ENCODE results near the gene ZNF827.

ZNF827 gene

GRCh38 chr4:145781351-145781750, 157.3 kb downstream of the ZNF827 start:
- Mint-ChIP-seq H3K27ac (peak overlapping the region; percentile 18), H3K36me3 (ENCODE audit: low read depth) (peaks cover 89% of the 10 kb centered on the region), H3K27me3 (no peaks in the 10 kb centered on the region)

GRCh38 chr4:145779319-145779801, 159.3 kb downstream of the ZNF827 start:
- H3K4me3 Mint-ChIP-seq = no peak overlapping the region
- H3K36me3 Mint-ChIP-seq (ENCODE audit: low read depth) = peaks cover 89% of the 10 kb centered on the region

More at GRCh38 chr4:145781351-145781750, 157.3 kb downstream of the ZNF827 start:
- peaks cover 57% of the 10 kb centered on the region for H3K4me1 Mint-ChIP-seq (ENCODE audit: low read depth)
- DNase-seq = no peak
- peaks cover 9% of the 10 kb centered on the region for H3K9me3 Mint-ChIP-seq
- no peak overlapping the region for H3K4me3 Mint-ChIP-seq

GRCh38 chr4:145776208-145776607, 162.4 kb downstream of the ZNF827 start:
- Mint-ChIP-seq H3K36me3 (ENCODE audit: low read depth) (peaks cover 89% of the 10 kb centered on the region), H3K27ac (no peak overlapping the region)

More at GRCh38 chr4:145779319-145779801, 159.3 kb downstream of the ZNF827 start:
- DNase-seq = no peak
- Mint-ChIP-seq H3K27me3 (no peaks in the 10 kb centered on the region), H3K9me3 (peaks cover 4% of the 10 kb centered on the region), H3K4me1 (ENCODE audit: low read depth) (peaks cover 43% of the 10 kb centered on the region), H3K27ac (no peak overlapping the region)

GRCh38 chr4:145775406-145775805, 163.2 kb downstream of the ZNF827 start:
- Mint-ChIP-seq H3K36me3 (ENCODE audit: low read depth) (peaks cover 90% of the 10 kb centered on the region), H3K4me1 (ENCODE audit: low read depth) (peaks cover 24% of the 10 kb centered on the region), H3K27ac (peak overlapping the region; percentile 47), H3K9me3 (no peaks in the 10 kb centered on the region), H3K4me3 (no peak overlapping the region), H3K27me3 (no peaks in the 10 kb centered on the region)
- DNase-seq = no peak

More at GRCh38 chr4:145776208-145776607, 162.4 kb downstream of the ZNF827 start:
- Mint-ChIP-seq H3K27me3 (no peaks in the 10 kb centered on the region), H3K4me1 (ENCODE audit: low read depth) (peaks cover 28% of the 10 kb centered on the region), H3K4me3 (no peak overlapping the region), H3K9me3 (no peaks in the 10 kb centered on the region)
- DNase-seq = no peak

GRCh38 chr4:145774473-145774872, 164.2 kb downstream of the ZNF827 start:
- H3K27me3 Mint-ChIP-seq = no peaks in the 10 kb centered on the region
- DNase-seq = no peak
- peaks cover 89% of the 10 kb centered on the region for H3K36me3 Mint-ChIP-seq (ENCODE audit: low read depth)
- H3K9me3 Mint-ChIP-seq = no peaks in the 10 kb centered on the region
- peak overlapping the region; percentile 82 for H3K27ac Mint-ChIP-seq
- H3K4me3 Mint-ChIP-seq = no peak overlapping the region
- H3K4me1 Mint-ChIP-seq (ENCODE audit: low read depth) = peaks cover 19% of the 10 kb centered on the region

GRCh38 chr4:145773581-145774234, 164.9 kb downstream of the ZNF827 start:
- Mint-ChIP-seq H3K36me3 (ENCODE audit: low read depth) (peaks cover 88% of the 10 kb centered on the region), H3K4me3 (no peak overlapping the region), H3K27ac (peak overlapping the region; percentile 82), H3K4me1 (ENCODE audit: low read depth) (peaks cover 17% of the 10 kb centered on the region), H3K9me3 (no peaks in the 10 kb centered on the region), H3K27me3 (no peaks in the 10 kb centered on the region)
- DNase-seq = no peak

GRCh38 chr4:145772347-145772746, 166.3 kb downstream of the ZNF827 start:
- Mint-ChIP-seq H3K36me3 (ENCODE audit: low read depth) (peaks cover 88% of the 10 kb centered on the region), H3K9me3 (peaks cover 3% of the 10 kb centered on the region), H3K27ac (no peak overlapping the region), H3K4me3 (no peak overlapping the region), H3K4me1 (ENCODE audit: low read depth) (peaks cover 21% of the 10 kb centered on the region), H3K27me3 (no peaks in the 10 kb centered on the region)
- no peak for DNase-seq

- H3K27ac Mint-ChIP-seq = no peak overlapping the region
- peaks cover 90% of the 10 kb centered on the region for H3K36me3 Mint-ChIP-seq (ENCODE audit: low read depth)
- H3K4me1 Mint-ChIP-seq (ENCODE audit: low read depth) = peaks cover 32% of the 10 kb centered on the region
- DNase-seq = no peak
- peaks cover 3% of the 10 kb centered on the region for H3K9me3 Mint-ChIP-seq
- no peaks in the 10 kb centered on the region for H3K27me3 Mint-ChIP-seq
- no peak overlapping the region for H3K4me3 Mint-ChIP-seq
Measured at GRCh38 chr4:145770124-145770523, 168.5 kb downstream of the ZNF827 start.

GRCh38 chr4:145769450-145770037, 169.1 kb downstream of the ZNF827 start:
- Mint-ChIP-seq H3K9me3 (peaks cover 3% of the 10 kb centered on the region), H3K4me1 (ENCODE audit: low read depth) (peaks cover 32% of the 10 kb centered on the region), H3K27me3 (no peaks in the 10 kb centered on the region), H3K27ac (peak overlapping the region; percentile 64), H3K4me3 (no peak overlapping the region), H3K36me3 (ENCODE audit: low read depth) (peaks cover 90% of the 10 kb centered on the region)
- no peak for DNase-seq

- H3K4me1 Mint-ChIP-seq (ENCODE audit: low read depth) = peaks cover 18% of the 10 kb centered on the region
- H3K36me3 Mint-ChIP-seq (ENCODE audit: low read depth) = peaks cover 87% of the 10 kb centered on the region
- no peaks in the 10 kb centered on the region for H3K27me3 Mint-ChIP-seq
- H3K4me3 Mint-ChIP-seq = no peak overlapping the region
- H3K27ac Mint-ChIP-seq = peak overlapping the region; percentile 39
- H3K9me3 Mint-ChIP-seq = peaks cover 3% of the 10 kb centered on the region
- no peak for DNase-seq
Measured at GRCh38 chr4:145766273-145766672, 172.3 kb downstream of the ZNF827 start.

- H3K4me1 Mint-ChIP-seq (ENCODE audit: low read depth) = peaks cover 33% of the 10 kb centered on the region
- H3K27ac Mint-ChIP-seq = no peak overlapping the region
- peaks cover 95% of the 10 kb centered on the region for H3K36me3 Mint-ChIP-seq (ENCODE audit: low read depth)
- H3K9me3 Mint-ChIP-seq = peaks cover 5% of the 10 kb centered on the region
- DNase-seq = no peak
- H3K4me3 Mint-ChIP-seq = no peak overlapping the region
- H3K27me3 Mint-ChIP-seq = no peaks in the 10 kb centered on the region
Measured at GRCh38 chr4:145763399-145763798, 175.2 kb downstream of the ZNF827 start.

- DNase-seq = no peak
- Mint-ChIP-seq H3K27ac (no peak overlapping the region), H3K36me3 (ENCODE audit: low read depth) (peaks cover 93% of the 10 kb centered on the region), H3K9me3 (peaks cover 2% of the 10 kb centered on the region), H3K27me3 (no peaks in the 10 kb centered on the region), H3K4me3 (no peak overlapping the region), H3K4me1 (ENCODE audit: low read depth) (peaks cover 37% of the 10 kb centered on the region)
Measured at GRCh38 chr4:145762719-145763118, 175.9 kb downstream of the ZNF827 start.

- no peak overlapping the region for H3K27ac Mint-ChIP-seq
- peaks cover 2% of the 10 kb centered on the region for H3K9me3 Mint-ChIP-seq
- H3K27me3 Mint-ChIP-seq = no peaks in the 10 kb centered on the region
- no peak for DNase-seq
- H3K4me1 Mint-ChIP-seq (ENCODE audit: low read depth) = peaks cover 35% of the 10 kb centered on the region
- H3K4me3 Mint-ChIP-seq = no peak overlapping the region
- H3K36me3 Mint-ChIP-seq (ENCODE audit: low read depth) = peaks cover 85% of the 10 kb centered on the region
Measured at GRCh38 chr4:145760961-145761929, 177.4 kb downstream of the ZNF827 start.

- Mint-ChIP-seq H3K4me1 (ENCODE audit: low read depth) (peaks cover 41% of the 10 kb centered on the region), H3K27ac (peak overlapping the region; percentile 31), H3K9me3 (peaks cover 2% of the 10 kb centered on the region), H3K4me3 (no peak overlapping the region), H3K27me3 (no peaks in the 10 kb centered on the region), H3K36me3 (ENCODE audit: low read depth) (peaks cover 77% of the 10 kb centered on the region)
- DNase-seq = no peak
Measured at GRCh38 chr4:145760176-145760575, 178.4 kb downstream of the ZNF827 start.
